A549 (cell line): ENCODE data around the gene BABAM1.

Source experiments
- FOSL2 ChIP-seq, 2 experiments: fragments of 450-650 bp in 1 of 2; fragments of >200 bp in 1 of 2; sonication (Bioruptor Twin) in 1 of 2; formaldehyde crosslinking; IDR thresholded peaks; 2 replicates each; pipeline versions ENCODE4 v1.5.0 to v1.6.1; 2016 to 2020; ENCODE audit warnings: mild to moderate bottlenecking in 1 of 2, moderate library complexity in 1 of 2
- JUN ChIP-seq, 2 experiments: fragments of >200 bp; sonication (Bioruptor Twin); formaldehyde crosslinking; IDR thresholded peaks; 2 replicates in 1 of 2; 3 replicates in 1 of 2; pipeline ENCODE4 v1.6.1; 2016 to 2017
- NPAS2 ChIP-seq: fragments of 250-450 bp; sonication (Bioruptor Pico); IDR thresholded peaks from 2 replicates; pipeline ENCODE4 v1.8.0; 2022; ENCODE audit warnings: mild to moderate bottlenecking, moderate library complexity, borderline replicate concordance
- POLR2A ChIP-seq: IDR thresholded peaks from 2 replicates; pipeline ENCODE4 v1.6.1; 2012; ENCODE audit warnings: mild to moderate bottlenecking, low read length
- RAD21 ChIP-seq, 2 experiments: fragments of >200 bp in 1 of 2; sonication (Bioruptor Twin) in 1 of 2; formaldehyde crosslinking in 1 of 2; IDR thresholded peaks in 1 of 2; conservative IDR thresholded peaks in 1 of 2; 2 replicates in 1 of 2; 3 replicates in 1 of 2; pipeline ENCODE4 v1.6.1; 2012 to 2018; ENCODE audit warnings: inconsistent platforms in 1 of 2
- ZNF302 ChIP-seq: fragments of 250-450 bp; sonication (Bioruptor Pico); IDR thresholded peaks from 2 replicates; pipeline ENCODE4 v1.9.0; 2021; ENCODE audit warnings: inconsistent platforms, mild to moderate bottlenecking, moderate library complexity
- TF ChIP-seq, protein P1 (sequence below): fragments of >200 bp; sonication (Bioruptor Twin); formaldehyde crosslinking; IDR thresholded peaks from 3 replicates; pipeline ENCODE4 v1.5.1; 2016
- TF ChIP-seq, protein P2 (sequence below): fragments of 450-650 bp; IDR thresholded peaks from 2 replicates; pipeline ENCODE4 v1.6.1; 2014; ENCODE audit warnings: antibody characterized with exemption
- TF ChIP-seq, protein P3 (sequence below): IDR thresholded peaks from 2 replicates; pipeline ENCODE4 v1.6.1; 2012
- TF ChIP-seq, protein P4 (sequence below): fragments of 200-600 bp; sonication (generic); IDR thresholded peaks from 2 replicates; pipeline ENCODE4 v1.6.1; 2016; ENCODE audit warnings: antibody characterized with exemption, mild to moderate bottlenecking, moderate library complexity

DNA sequence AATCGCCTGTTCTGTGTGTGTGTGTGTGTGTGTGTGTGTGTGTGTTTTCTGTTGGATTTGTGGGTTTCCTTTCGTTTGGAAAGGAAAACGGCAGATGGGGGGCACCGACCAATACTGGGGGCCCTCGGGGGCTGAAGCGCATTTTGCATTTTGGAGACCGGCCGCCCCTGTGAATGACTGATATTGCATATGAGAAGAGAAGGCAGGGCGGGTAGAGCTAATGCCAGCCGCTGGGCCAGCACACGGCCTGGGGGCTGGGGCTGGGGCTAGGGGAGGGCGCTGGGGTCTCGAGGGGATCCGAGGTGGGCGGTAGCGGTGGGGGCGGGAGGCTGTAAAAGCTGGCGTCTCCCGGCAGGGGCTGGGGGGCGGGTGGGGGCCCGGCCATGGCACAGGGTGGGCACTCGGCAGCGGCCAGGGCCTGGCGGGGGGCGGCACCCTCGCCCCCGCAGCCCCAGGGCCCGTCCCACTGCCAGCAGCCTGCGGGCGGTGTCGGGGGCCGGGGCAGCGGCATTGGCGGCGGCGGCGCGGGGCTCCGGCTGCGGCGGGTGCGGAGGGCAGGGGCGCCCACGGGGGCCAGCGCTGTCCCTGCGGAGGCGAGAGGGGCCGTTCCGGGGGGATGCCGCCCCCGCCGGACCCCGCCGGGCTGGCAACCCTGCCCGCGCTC is 56.2 kb downstream of the BABAM1 start:
- TF ChIP-seq, protein P1, sequence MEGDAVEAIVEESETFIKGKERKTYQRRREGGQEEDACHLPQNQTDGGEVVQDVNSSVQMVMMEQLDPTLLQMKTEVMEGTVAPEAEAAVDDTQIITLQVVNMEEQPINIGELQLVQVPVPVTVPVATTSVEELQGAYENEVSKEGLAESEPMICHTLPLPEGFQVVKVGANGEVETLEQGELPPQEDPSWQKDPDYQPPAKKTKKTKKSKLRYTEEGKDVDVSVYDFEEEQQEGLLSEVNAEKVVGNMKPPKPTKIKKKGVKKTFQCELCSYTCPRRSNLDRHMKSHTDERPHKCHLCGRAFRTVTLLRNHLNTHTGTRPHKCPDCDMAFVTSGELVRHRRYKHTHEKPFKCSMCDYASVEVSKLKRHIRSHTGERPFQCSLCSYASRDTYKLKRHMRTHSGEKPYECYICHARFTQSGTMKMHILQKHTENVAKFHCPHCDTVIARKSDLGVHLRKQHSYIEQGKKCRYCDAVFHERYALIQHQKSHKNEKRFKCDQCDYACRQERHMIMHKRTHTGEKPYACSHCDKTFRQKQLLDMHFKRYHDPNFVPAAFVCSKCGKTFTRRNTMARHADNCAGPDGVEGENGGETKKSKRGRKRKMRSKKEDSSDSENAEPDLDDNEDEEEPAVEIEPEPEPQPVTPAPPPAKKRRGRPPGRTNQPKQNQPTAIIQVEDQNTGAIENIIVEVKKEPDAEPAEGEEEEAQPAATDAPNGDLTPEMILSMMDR: no peak
- TF ChIP-seq NPAS2 (no peak), POLR2A (no peak), ZNF302 (CRISPR knock-in tag) (no peak), RAD21 (conservative IDR thresholded peaks at IDR 0.05 in 1 of 2, IDR thresholded peaks at IDR 0.05 in 1 of 2) (no peak), JUN (IDR thresholded peaks at IDR 0.05) (no peak), FOSL2 (IDR thresholded peaks at IDR 0.05) (no peak), FOSL2 (CRISPR knock-in tag; IDR thresholded peaks at IDR 0.05) (no peak)
- TF ChIP-seq, protein P2, sequence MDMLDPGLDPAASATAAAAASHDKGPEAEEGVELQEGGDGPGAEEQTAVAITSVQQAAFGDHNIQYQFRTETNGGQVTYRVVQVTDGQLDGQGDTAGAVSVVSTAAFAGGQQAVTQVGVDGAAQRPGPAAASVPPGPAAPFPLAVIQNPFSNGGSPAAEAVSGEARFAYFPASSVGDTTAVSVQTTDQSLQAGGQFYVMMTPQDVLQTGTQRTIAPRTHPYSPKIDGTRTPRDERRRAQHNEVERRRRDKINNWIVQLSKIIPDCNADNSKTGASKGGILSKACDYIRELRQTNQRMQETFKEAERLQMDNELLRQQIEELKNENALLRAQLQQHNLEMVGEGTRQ: no peak
- TF ChIP-seq, protein P3, sequence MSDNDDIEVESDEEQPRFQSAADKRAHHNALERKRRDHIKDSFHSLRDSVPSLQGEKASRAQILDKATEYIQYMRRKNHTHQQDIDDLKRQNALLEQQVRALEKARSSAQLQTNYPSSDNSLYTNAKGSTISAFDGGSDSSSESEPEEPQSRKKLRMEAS: no peak
- TF ChIP-seq, protein P4, sequence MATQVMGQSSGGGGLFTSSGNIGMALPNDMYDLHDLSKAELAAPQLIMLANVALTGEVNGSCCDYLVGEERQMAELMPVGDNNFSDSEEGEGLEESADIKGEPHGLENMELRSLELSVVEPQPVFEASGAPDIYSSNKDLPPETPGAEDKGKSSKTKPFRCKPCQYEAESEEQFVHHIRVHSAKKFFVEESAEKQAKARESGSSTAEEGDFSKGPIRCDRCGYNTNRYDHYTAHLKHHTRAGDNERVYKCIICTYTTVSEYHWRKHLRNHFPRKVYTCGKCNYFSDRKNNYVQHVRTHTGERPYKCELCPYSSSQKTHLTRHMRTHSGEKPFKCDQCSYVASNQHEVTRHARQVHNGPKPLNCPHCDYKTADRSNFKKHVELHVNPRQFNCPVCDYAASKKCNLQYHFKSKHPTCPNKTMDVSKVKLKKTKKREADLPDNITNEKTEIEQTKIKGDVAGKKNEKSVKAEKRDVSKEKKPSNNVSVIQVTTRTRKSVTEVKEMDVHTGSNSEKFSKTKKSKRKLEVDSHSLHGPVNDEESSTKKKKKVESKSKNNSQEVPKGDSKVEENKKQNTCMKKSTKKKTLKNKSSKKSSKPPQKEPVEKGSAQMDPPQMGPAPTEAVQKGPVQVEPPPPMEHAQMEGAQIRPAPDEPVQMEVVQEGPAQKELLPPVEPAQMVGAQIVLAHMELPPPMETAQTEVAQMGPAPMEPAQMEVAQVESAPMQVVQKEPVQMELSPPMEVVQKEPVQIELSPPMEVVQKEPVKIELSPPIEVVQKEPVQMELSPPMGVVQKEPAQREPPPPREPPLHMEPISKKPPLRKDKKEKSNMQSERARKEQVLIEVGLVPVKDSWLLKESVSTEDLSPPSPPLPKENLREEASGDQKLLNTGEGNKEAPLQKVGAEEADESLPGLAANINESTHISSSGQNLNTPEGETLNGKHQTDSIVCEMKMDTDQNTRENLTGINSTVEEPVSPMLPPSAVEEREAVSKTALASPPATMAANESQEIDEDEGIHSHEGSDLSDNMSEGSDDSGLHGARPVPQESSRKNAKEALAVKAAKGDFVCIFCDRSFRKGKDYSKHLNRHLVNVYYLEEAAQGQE: no peak
